C4-2B (cell line): Measurements from ENCODE around the gene RNPS1.
A peak's percentile ranks its signal among the peaks of the same experiment; 100 is the strongest.

Source experiments
- H3K27ac ChIP-seq: fragments of 450-650 bp; 2 replicates; pipeline ENCODE4 v1.5.1; 2017
- CTCF ChIP-seq: fragments of 450-650 bp; conservative IDR thresholded peaks from 2 replicates; pipeline ENCODE4 v1.5.1; 2017; ENCODE audit warnings: mild to moderate bottlenecking
- ZFX ChIP-seq: fragments of 450-650 bp; IDR thresholded peaks from 2 replicates; pipeline ENCODE4 v1.6.1; 2017

The RNPS1 gene

GRCh38 chr16:2212362-2213324, 55.3 kb downstream of the RNPS1 start:
- TF ChIP-seq CTCF (no peak), ZFX (no peak)
- peak overlapping the region; percentile 94 for H3K27ac ChIP-seq

GRCh38 chr16:2211923-2212347, 56.0 kb downstream of the RNPS1 start:
- no peak for TF ChIP-seq CTCF
- no peak for TF ChIP-seq ZFX
- peak overlapping the region; percentile 94 for H3K27ac ChIP-seq

- peak within 1 kb of the TSS; percentile 94 for H3K27ac ChIP-seq
- TF ChIP-seq CTCF, result no peak
- no peak for TF ChIP-seq ZFX
These were observed 57.2 kb downstream of the RNPS1 start, which contains the start of gene BRICD5 for GRCh38 chr16:2210386-2211365. TSS of gene BRICD5 (minus strand) at chr16:2210863. CDS start at chr16:2210833, 30 bp downstream.

- peak overlapping the region; percentile 94; the same call in 1 of the 2 replicates for H3K27ac ChIP-seq
- no peak for TF ChIP-seq CTCF
- TF ChIP-seq ZFX, result no peak
These were observed 58.0 kb downstream of the RNPS1 start for GRCh38 chr16:2210009-2210332.

- H3K27ac ChIP-seq, result no peak overlapping the region; the same call in 1 of the 2 replicates
- TF ChIP-seq CTCF (no peak), ZFX (no peak)
These were observed 58.5 kb downstream of the RNPS1 start for GRCh38 chr16:2209258-2210008.

GRCh38 chr16:2208772-2209171, 59.2 kb downstream of the RNPS1 start:
- no peak overlapping the region for H3K27ac ChIP-seq
- TF ChIP-seq ZFX (no peak), CTCF (no peak)
